NCI-H510A (cell line): ENCODE measurements around the gene HECTD1.
"Not testable (repeated sequence)": the region's sequence is repeated elsewhere in the genome, so short reads cannot be mapped to it uniquely, and the experiment has no call there.

Experiments
- DNase-seq: peaks from one replicate; lab custom pipeline; 2025; lab: John Stamatoyannopoulos, UW

HECTD1 gene

DNA sequence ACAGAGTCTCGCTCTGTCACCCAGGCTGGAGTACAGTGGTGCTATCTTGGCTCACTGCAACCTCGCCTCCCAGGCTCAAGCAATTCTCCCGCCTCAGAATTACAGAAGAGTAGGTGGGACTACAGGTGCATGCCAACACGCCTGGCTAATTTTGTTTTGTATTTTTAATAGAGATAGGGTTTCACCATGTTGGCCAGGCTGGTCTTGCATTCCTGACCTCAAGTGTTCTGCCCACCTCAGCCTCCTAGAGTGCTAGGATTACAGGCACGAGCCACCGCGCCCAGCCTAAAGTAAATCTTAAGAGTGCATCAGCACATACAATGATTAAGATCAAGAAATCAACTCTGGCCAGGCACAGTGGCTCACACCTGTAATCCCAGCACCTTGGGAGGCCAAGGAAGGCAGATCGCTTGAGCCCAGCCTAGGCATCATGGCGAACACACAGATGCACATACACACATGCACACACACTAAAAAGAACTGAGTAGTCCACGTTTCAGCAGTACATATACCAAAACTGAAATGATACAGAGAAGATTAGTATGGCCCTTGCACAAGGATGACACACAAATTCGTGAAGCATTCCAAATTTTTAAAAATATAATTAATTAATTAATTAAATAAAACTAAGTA, 65.0 kb downstream of the HECTD1 start:
- DNase-seq = no peak

DNA sequence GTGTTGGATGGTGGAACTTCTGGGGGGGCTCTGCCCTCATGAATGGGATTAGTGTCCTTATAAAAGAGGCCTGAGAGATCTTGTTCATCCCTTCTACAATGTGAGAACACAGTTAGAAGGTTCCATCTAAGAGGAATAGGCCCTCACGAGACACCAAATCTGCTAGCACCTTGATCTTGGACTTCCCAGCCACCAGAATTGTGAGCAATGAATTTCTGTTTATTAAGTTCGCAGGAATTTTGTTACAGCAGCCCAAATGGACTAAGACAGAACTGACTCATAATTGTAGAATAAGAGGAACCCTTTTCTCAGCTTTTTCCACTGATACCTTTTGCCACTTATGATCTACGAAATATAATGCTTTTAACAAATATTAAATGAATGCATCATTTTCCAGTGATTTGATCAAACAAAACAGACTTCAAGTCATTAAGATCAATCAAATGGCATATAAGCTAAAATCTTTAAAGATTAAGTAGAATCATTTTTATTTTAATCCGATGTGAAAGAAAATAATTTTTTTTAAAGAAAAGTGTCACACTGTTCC, 68.2 kb downstream of the HECTD1 start:
- DNase-seq = no peak

DNA sequence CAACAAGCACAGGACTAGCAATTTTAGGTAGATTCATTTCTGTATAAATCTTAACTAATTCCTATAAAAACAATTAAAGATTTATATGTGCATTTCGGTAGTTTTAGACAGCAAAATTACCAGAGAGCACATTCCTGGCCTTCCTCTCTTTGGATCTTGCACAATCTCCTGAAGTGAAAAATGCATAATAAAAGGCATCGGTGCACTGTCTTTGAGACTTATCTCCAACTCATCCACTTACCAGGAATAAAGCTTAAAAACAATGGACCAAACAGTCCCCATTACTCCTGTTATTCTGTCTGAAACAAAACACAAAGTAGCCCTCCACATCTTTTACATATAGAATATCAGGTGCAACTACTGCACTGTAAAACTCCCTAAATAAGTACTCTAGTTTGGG, 69.3 kb downstream of the HECTD1 start:
- DNase-seq = no peak

DNA sequence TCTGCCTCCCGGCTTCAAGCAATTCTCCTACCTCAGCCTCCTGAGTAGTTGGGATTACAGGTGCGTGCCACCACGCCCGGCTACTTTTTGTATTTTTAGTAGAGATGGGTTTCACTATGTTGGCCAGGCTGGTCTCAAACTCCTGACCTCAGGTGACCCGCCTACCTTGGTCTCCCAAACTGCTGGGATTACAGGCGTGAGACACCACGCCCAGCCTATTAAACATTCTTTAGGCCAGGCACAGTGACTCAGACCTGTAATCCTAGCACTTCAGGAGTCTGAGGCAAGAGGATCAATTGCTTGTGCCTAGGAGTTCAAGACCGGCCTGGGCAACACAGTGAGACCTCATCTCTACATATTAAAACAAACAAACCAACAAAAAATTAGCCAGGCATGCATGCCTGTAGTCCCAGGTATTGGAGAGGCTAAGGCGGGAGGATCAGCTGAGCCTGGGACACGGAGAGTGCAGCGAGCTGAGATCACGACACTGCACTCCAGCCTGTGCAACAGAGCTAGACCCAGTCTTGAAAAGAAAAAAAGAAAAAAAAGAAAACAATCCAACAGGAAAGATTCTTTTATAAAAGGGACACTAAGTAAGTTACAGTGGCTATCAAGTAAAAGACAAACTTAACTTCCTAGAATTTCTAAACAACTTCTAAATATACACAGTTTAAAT, 70.2 kb downstream of the HECTD1 start:
- no peak for DNase-seq

DNA sequence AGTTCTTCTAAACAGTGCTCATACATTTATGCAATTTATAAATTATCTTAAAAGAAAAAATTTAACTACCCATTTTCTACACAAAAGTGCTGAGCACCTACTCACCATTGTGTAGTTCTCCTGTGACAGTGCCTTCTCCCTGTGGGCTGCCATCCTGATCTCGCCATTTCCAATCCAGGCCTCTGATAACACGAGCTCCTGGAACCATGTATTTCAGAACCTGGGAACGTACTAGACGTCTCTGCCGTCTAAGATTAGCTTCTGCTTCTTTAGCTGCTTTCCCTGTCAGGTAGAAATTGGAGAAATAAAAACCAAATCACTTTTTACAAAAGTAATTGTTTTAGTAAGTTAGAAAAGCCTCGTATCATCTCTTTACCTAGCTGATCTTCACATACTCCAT, 74.5 kb downstream of the HECTD1 start:
- no peak for DNase-seq

DNA sequence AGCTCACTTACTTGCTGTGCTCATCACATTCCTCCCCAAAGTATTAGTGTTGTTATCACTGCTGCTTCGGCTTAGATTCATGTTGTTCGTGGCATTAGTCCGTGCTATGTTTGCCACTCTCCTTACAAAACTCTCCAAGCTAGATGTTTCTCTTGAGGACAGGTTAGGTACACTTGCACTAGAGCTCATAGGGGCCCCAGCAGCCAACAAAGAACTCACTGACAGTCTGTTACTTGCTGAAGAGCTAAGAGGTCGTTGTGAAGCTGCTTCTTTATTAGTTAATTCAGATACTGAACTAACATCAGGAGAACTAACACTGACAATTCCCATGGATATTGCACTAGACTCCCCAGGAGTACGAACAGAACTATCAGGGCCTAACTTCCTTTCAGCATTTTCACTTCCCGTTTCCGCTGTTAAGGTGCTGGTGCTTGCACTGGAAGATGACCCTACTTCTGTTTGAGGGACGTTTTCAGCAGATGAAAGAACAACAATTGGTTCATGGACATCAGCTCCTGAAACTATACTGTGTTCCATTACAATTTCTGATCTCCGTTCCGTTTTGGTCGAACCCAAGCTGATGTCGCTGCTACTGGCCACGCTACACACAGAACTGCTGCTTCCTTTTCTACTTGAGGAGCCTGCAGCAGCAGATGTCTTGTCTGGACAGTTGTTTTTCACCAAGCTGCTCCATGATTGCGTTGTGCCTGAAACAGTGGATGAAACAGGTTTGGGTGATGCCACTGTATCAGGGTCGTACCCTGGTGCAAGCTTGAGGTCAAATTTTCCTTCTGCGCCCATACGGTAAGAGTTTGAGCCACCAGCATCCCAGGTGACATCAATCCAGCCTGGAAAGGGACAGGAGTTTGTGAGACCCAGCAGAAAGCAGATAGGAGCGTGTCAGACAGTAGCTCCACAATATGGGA, 78.7 kb downstream of the HECTD1 start:
- DNase-seq = no peak

DNA sequence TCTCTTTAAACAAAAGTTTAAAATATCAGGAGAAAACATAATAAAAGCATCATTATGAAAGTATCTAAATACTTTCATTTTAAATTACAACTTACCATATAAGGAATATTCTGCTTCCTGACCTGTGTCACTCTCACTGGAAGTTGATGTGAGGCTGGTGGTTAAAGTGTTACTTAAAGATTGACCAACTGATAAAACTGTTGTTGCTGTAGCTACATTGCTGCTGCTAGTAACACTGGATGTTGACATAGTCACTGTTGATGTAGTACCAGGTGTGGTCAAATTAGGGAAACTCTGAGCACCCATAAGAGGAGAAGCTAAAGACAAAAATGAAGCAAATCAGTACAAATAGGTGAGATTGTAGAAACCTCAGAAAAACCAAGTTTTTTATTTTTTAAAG, 79.9 kb downstream of the HECTD1 start:
- no peak for DNase-seq

DNA sequence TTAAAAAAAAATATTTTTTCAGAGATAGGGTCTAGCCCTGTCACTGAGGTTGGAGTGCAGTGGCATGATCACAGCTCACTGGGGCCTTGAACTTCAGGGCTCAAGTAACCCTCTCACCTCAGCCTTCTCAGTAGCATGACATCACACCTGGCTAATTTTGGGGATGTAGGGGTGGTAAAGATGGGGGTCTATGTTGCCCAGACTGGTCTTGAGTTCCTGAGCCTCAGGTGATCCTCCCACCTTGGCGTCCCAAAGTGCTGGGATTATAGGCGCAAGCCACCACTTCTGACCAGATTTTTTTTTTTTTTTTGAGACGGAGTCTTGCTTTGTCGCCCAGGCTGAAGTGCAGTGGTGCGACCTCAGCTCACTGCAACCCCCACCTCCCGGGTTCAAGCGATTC, 80.9 kb downstream of the HECTD1 start:
- no peak for DNase-seq

DNA sequence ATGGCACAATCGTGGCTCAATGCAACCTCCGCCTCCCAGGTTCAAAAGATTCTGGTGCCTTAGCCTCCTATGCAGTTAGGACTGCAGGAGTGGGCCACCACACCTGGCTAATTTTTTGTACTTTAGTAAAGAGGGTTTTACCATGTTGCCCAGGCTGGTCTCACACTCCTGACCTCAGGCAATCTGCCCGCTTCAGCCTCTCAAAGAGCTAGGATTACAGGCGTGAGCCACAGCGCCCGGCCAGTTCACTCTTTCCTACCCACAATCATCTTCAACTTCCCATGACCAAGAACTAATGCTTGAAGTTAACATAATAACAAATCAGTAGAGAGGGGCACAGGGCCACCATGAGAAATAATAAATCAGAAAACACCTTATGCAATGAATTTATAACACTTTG, 82.4 kb downstream of the HECTD1 start:
- DNase-seq = no peak

DNA sequence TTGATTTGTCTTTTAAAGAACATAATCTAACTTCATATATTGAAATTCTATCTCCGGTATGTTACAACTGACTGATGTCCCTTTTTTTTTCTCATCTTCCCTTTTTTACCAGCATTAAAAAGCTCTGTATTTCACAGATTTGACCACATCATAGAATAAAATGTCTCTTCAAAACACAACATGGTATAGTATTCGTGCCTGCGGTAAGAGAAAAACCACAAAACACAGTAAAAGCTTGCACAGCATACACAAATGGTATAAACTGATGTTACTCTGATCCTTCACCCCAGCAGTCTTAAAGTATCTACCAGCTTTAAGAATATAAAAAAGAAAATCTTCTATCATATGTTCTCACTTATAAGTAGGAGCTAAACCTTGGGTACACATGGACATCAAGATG, 83.4 kb downstream of the HECTD1 start:
- DNase-seq = no peak

DNA sequence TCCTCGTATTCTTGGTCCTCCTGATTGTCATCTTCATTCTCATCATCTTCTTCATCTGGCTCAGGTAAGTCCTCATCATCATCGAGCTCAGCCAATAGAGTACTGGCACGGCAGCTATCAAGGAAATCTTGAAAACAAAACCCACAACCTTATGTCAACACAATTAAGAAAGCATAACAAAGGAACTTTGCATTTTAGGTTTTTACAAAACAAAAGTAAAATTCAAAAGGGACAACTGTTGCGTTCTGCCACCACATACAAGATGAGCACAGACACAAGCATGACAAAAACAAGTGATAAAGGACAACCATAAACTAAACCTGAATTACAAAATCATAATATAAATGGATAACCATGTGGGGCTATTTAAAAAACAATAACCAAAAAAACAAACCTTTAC, 84.7 kb downstream of the HECTD1 start:
- DNase-seq = no peak

DNA sequence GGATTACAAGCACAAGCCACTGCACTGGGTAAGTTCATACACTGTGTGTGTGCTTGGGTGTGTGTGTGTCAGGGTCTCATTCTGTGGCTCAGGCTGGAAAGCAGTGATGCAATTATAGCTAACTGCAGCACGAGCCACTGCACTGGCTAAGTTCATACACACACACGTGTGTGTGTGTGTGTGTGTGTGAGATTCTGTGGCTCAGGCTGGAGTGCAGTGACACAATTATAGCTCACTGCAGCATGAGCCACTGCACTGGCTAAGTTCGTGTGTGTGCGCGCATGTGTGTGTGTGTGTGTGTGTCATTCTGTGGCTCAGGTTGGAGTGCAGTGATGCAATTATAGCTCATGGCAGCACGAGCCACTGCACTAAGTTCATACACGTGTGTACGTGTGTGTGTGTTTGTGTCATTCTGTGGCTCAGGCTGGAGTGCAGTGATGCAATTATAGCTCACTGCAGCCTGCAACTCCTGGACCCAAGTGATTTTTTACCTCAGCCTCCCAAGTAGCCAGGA, 85.4 kb downstream of the HECTD1 start:
- no peak for DNase-seq

DNA sequence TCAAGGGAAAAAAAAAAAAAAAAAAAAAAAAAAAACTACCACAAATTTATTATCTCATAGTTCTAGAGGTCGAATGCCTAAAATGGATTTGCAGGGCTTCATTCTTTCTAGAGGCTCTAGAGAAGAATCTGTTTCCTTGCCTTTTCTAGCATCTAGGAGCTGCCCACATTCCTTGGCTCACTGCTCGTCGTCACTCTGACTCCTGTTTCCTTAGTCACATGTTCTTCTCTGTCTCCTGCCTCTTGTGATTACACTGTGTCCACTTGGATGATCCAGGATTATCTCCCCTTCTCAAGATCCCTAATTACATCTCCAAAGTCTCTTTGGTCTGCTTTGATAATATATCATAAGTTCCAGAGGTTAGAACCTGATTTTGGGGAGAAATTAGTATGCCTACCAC, 88.7 kb downstream of the HECTD1 start:
- DNase-seq = no peak

DNA sequence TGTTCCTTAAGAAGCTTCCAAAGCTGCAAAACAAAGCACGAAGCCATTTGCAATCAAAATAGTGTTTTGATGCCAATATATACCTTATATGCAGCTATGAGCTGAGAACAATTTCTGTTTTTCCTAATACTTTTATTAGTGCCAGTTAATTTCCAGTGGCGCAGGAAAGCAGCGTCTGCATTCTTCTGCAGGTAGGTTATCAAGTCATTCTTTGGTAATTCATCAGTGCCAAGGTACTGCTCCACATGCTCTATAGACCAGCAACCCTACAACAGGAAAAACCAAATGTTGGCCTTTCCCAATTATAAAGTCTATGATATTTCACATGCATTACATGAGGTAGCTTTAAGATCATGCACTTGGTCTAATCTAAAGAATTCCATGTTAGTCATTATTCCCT, 93.8 kb downstream of the HECTD1 start:
- DNase-seq = no peak

DNA sequence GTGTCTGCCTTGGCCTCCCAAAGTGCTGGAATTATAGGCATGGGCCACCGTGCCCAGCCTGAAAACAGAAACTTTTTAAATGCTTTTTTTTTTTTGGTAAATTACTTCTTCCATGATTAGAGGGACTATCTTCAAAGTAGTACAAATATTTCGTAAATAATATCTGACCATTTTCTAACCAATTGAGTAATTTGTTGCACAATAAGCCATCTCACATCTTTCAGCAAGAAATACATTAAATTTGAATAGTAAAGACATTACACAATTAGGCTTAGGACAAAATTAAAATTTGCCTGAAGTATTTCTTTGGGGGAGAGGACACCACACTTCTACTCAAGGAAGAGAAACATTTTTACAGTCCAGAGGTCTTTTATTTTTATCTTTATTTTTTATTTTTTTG, 96.7 kb downstream of the HECTD1 start:
- DNase-seq = no peak

DNA sequence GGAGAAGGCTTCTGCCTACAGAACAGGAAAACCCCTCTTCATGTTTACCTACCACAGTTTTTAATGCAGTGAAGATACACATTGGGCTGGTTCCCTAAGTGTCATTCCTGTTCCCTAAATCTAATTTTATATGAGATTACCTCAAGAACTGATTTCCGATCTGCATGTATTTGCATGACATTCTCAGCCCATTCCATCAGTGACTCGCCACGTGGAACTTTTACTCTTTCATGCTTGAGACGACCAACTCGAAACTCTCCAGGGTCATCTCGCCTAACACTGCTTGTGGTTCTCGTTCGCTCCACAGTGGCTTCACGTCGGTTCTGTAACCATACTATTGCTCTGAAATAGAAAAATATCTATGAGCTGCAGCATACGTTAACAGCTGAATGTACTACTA, 98.3 kb downstream of the HECTD1 start:
- DNase-seq = no peak

DNA sequence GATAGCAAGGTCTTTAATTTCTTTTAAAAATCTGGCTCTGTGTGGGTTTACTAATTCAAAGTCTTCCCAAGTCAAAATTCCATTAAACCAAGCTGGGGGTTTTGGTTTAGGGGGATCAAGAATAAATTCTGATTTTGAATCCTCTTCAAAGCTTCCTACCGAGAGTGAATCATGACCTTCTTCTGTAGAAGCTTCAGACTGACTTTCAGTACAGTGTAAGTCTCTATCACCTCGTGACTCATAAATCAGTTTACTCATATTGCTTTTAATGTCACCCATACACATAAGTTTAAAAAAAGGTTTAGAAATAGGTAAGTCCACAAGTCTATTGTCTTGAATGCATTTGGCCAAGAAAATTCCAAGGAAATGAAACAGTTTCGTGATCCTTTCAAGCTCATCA, 100.8 kb downstream of the HECTD1 start:
- DNase-seq = no peak

DNA sequence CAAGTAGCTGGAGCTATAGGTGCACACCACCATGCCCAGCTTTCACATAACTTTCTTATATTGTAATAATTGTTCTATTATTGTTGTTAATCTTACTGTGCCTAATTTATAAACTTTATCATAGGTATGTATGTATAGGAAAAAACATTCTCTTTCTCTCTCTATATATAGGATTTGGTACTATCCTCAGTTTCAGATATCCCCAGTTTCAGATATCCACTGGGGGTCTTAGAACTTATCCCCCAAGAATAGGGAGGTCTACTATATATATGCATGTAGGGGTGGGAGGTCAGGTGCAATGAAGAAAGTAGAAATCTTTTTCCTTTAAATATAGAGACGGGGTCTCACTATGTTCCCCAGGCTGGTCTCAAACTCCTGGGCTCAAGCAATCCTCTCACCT, 110.5 kb downstream of the HECTD1 start:
- no peak for DNase-seq

DNA sequence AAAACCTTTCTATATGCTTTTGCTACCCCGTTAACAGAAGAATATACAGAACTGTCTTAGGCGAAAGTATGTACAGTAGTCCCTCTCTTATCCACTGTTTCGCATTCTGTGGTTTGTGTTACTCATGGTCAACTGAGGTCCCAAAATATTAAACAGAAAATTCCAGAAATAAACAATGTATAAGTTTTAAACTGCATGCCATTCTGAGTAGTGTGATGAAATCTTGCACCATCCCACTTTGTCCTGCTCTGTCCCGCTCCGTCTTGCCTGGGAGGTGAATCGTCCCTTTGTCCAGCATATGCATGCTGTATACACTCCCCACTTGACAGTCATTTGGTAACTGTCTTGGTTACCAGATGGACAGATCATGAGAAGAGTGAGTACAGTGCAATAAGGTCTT, 111.3 kb downstream of the HECTD1 start:
- no peak for DNase-seq

DNA sequence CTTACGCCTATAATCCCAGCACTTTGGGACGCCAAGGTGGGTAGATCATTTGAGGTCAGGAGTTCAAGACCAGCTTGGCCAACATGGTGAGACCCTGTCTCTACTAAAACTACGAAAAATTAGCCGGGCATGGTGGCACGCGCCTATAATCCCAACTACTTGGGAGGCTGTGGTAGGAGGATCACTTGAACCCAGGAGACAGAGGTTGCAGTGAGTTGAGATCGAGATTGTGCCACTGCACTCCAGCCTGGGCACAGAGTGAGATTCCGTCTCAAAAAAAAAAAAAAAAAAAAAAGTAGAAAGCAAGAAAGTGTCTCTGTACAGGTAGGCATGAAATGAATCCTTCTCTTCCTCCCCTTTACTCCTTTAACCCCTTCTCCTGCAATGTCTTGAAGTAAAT, 111.8 kb downstream of the HECTD1 start:
- DNase-seq = not testable (repeated sequence)

DNA sequence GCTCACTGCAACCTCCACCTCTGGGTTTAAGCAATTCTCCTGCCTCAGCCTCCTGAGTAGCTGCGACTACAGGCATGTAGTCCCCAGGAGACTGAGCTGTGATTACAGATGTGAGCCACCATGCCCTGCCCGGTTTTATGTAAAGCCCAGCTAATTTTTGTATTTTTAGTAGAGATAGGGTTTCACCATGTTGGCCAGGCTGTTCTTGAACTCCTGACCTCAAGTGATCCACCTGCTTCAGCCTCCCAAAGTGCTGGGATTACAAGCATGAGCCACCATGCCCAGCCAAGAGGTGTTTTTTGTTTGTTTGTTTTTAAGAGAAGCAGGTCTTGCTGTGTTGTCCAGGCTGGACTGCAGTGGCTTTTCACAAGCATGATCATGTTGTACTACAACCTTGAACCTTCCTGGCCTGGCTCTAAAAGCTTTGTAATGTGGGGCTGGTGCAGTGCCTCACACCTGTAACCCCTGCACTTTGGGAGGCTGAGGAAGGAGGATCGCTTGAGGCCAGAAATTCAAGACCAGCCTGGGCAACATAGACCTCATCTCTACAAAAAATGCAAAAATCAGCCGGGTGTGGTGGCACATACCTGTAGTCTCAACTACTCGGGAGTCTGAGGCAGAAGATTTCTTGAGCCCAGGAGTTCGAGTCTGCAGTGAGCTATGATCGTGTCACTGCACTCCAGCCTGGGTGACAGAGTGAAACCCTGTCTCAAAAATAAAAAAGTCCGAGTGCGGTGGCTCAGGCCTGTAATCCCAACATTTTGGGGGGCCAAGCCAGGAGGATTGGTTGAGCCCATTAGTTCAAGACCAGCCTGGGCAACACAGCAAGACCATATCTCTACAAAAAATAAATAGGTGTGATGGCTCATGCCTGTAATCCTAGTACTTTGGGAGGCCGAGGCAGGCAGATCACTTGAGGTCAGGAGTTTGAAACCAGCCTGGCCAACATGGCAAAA, 113.4 kb downstream of the HECTD1 start:
- DNase-seq = not testable (repeated sequence)
